T-helper 2 cell treated with Interferon-gamma antibody and Interleukin-4, amounts not matched to agents 5 μg/mL and 100 μg/mL, for 36 hours (primary cell): Measurements from ENCODE around the gene CTNNA1.

Experiments used
- DNase-seq: peaks from one replicate; pipeline ENCODE4 v3.0.0; 2021; ENCODE audit warnings: low spot score
- H3K27ac Mint-ChIP-seq: one replicate; pipeline ENCODE4 v1.8.0; 2021; ENCODE audit warnings: mild to moderate bottlenecking, mixed read lengths
- H3K27me3 Mint-ChIP-seq: one replicate; pipeline ENCODE4 v1.8.0; 2021; ENCODE audit warnings: low read depth, mixed read lengths
- H3K36me3 Mint-ChIP-seq: one replicate; pipeline ENCODE4 v1.8.0; 2021; ENCODE audit warnings: low read depth, mixed read lengths
- H3K4me1 Mint-ChIP-seq: one replicate; pipeline ENCODE4 v1.8.0; 2021; ENCODE audit warnings: low read depth, mixed read lengths
- H3K4me3 Mint-ChIP-seq: one replicate; pipeline ENCODE4 v1.8.0; 2022; ENCODE audit warnings: mild to moderate bottlenecking, moderate library complexity, mixed read lengths
- H3K9me3 Mint-ChIP-seq: one replicate; pipeline ENCODE4 v1.8.0; 2021; ENCODE audit warnings: mixed read lengths

Gene CTNNA1

DNA sequence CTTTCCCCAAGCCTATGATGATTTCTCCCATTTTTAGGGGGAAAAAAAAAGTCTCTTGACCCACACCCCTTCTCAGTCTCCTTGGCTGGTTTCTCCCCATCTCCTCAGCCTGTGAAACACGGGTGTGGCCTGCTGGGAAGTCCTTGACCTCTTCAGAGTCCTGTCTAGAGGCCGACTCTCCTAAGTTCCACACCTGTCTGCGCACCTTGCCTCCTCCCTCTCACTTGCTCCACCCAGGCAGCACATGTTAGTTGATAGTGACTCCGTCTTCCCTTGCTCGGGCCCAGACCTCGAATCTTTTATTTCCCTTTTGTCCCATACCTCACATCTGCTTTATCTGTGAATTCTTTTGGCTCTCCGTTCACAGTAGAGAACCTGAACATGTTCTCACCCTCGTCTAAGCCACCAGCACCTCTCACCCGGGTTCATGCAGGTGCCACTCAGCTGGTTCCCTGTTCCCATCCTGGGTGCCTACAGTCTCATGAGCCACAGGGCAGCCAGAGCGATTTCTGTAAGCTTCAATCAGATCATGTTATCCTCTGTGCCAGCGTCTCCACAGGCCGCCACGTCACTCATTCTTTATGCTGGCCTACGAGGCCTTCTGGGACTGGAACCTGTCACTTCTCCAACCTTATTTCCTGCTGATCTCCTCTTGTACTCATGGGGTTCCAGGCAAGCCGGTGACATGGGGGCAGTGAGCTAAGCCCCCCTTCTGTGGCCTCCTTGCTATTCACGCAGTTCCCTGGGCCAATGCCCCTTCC lies 173.6 kb downstream of the CTNNA1 start:
- Mint-ChIP-seq H3K36me3 (peaks cover 12% of the 10 kb centered on the region), H3K4me1 (no peaks in the 10 kb centered on the region), H3K27ac (no peak overlapping the region), H3K27me3 (no peaks in the 10 kb centered on the region), H3K9me3 (no peaks in the 10 kb centered on the region), H3K4me3 (no peak overlapping the region)
- DNase-seq: no peak

DNA sequence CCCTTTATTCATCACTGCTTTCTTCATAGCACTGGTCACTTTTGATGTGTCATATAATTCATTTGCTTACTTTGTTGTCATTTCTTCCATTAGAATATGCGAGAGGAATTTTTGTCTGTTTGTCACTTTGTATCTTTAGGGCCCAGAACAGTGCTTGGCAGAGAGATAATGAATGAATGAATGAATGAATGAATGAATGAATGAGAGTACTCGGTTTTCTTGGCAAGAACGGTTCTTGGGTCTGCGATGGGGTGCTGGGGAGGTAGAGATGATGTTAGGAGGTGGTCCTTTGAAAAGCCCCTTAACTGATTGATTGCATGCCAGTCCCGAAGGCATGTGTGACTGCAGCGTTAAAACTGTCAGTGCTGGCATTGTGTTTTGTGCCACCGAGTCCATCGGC lies 174.3 kb downstream of the CTNNA1 start:
- Mint-ChIP-seq H3K27ac (no peak overlapping the region), H3K9me3 (no peaks in the 10 kb centered on the region), H3K4me1 (no peaks in the 10 kb centered on the region), H3K4me3 (no peak overlapping the region), H3K36me3 (peaks cover 12% of the 10 kb centered on the region), H3K27me3 (no peaks in the 10 kb centered on the region)
- DNase-seq: no peak

DNA sequence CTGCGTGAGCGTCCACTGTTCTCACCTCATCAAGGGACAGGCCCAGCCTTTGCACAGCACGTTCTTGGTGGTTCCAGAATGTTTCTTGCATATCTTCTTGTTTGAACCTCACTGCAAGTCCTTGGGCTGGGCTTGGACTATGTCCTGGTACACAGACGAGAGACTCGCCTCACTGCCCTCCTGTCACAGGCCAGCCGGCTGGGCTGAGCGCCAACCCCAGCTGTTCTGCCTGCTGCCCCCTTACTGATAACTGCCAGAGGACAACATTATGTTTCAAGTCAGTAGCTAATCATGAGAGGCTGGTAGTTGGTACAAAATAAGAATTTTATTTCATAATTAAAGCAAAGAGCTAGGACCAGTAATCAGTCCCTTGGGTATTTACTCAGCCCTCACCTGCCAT lies 174.8 kb downstream of the CTNNA1 start:
- DNase-seq: no peak
- Mint-ChIP-seq H3K9me3 (no peaks in the 10 kb centered on the region), H3K4me1 (no peaks in the 10 kb centered on the region), H3K27me3 (no peaks in the 10 kb centered on the region), H3K27ac (no peak overlapping the region), H3K4me3 (no peak overlapping the region), H3K36me3 (peaks cover 13% of the 10 kb centered on the region)

- Mint-ChIP-seq H3K4me1 (no peaks in the 10 kb centered on the region), H3K4me3 (no peak overlapping the region), H3K36me3 (peaks cover 15% of the 10 kb centered on the region), H3K27ac (no peak overlapping the region), H3K27me3 (no peaks in the 10 kb centered on the region), H3K9me3 (no peaks in the 10 kb centered on the region)
- no peak for DNase-seq
Measured at GRCh38 chr5:138929571-138929955, 176.3 kb downstream of the CTNNA1 start.

GRCh38 chr5:138930371-138931097 lies 177.3 kb downstream of the CTNNA1 start:
- no peak overlapping the region for H3K27ac Mint-ChIP-seq
- H3K4me1 Mint-ChIP-seq: no peaks in the 10 kb centered on the region
- H3K36me3 Mint-ChIP-seq: peaks cover 15% of the 10 kb centered on the region
- no peak for DNase-seq
- no peaks in the 10 kb centered on the region for H3K9me3 Mint-ChIP-seq
- no peaks in the 10 kb centered on the region for H3K27me3 Mint-ChIP-seq
- no peak overlapping the region for H3K4me3 Mint-ChIP-seq

DNA sequence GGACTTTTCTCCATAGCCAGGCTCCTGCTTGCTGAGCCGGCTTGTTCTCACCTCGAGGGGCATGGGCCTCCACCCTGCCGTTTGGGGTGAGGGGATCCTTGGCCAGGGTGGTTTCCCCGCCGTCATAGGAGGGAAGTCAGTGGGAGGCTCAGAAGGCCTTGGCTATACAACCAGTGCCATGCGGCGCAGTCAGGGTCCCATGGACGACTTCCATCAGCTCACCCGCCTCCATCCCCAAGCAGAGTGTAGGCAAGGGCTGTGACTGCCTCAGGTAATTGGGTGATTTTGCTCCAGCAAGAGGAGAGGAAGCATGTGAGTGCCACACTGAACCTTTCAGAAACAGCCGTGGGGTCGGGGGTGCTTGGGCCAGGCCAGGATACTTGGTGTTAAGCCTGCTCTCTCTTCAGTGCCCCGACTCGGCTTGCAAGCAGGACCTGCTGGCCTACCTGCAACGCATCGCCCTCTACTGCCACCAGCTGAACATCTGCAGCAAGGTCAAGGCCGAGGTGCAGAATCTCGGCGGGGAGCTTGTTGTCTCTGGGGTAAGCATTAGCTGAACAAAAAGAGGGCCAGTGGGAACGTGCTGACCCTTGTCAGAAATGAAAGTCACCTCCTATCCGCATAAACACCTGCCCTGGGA lies 179.1 kb downstream of the CTNNA1 start:
- Mint-ChIP-seq H3K4me3 (no peak overlapping the region), H3K9me3 (no peaks in the 10 kb centered on the region), H3K27ac (no peak overlapping the region), H3K27me3 (no peaks in the 10 kb centered on the region), H3K4me1 (no peaks in the 10 kb centered on the region), H3K36me3 (peaks cover 14% of the 10 kb centered on the region)
- DNase-seq: no peak

GRCh38 chr5:138933522-138934290 lies 180.5 kb downstream of the CTNNA1 start:
- Mint-ChIP-seq H3K9me3 (no peaks in the 10 kb centered on the region), H3K36me3 (peaks cover 14% of the 10 kb centered on the region), H3K27ac (no peak overlapping the region), H3K4me3 (no peak overlapping the region), H3K4me1 (peaks cover 6% of the 10 kb centered on the region), H3K27me3 (no peaks in the 10 kb centered on the region)
- no peak for DNase-seq

DNA sequence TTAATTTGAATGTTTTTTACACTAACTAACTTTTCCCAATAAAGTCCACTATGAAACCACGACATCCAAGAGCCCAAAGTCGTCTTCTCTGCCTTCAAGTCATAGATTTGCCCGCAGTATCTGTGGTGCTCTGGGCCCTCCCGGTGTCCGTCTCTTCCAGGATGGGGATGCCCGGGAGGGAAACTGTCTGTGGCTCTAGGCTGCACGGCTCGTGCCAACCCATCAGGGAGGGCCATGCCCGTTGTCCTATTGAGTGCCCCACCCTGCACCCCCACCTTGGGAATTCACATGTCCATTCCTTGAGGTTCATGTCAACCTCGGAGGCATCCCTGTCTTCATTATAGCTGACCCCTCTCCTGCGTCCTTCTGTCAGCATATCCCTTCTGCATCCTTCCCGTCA lies 181.7 kb downstream of the CTNNA1 start:
- Mint-ChIP-seq H3K9me3 (no peaks in the 10 kb centered on the region), H3K36me3 (peaks cover 12% of the 10 kb centered on the region)

DNA sequence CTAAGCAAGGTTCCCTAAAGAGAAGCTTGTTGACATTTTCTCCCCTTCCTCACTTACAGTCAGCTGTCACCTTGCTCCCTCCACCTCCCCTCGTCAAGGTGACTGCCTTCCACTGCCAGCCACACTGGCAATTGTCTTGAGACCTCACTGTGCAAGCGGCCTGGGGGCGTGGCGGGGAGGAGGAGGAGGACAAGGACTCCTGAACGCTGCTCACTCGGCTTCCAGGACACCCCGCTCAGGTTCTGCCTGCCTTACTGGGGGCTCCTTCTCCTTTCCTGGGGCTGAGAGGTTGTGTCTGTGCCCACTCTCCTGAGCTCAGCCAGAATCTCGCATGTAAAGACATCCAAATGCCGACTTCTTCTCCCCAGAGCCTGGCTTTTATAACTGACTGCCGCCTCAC lies 182.2 kb downstream of the CTNNA1 start:
- Mint-ChIP-seq H3K4me3 (no peak overlapping the region), H3K9me3 (no peaks in the 10 kb centered on the region), H3K4me1 (peaks cover 10% of the 10 kb centered on the region), H3K27ac (no peak overlapping the region), H3K36me3 (peaks cover 10% of the 10 kb centered on the region), H3K27me3 (no peaks in the 10 kb centered on the region)
- no peak for DNase-seq

More for the DNA sequence above, 181.7 kb downstream of the CTNNA1 start:
- Mint-ChIP-seq H3K27me3 (no peaks in the 10 kb centered on the region), H3K4me1 (peaks cover 8% of the 10 kb centered on the region), H3K4me3 (no peak overlapping the region), H3K27ac (no peak overlapping the region)
- no peak for DNase-seq

GRCh38 chr5:138936225-138936967 lies 183.2 kb downstream of the CTNNA1 start:
- peaks cover 14% of the 10 kb centered on the region for H3K4me1 Mint-ChIP-seq
- H3K27me3 Mint-ChIP-seq: no peaks in the 10 kb centered on the region
- H3K27ac Mint-ChIP-seq: no peak overlapping the region
- peaks cover 6% of the 10 kb centered on the region for H3K36me3 Mint-ChIP-seq
- H3K9me3 Mint-ChIP-seq: no peaks in the 10 kb centered on the region
- no peak overlapping the region for H3K4me3 Mint-ChIP-seq
- no peak for DNase-seq

- Mint-ChIP-seq H3K9me3 (no peaks in the 10 kb centered on the region), H3K4me1 (peaks cover 14% of the 10 kb centered on the region), H3K27me3 (no peaks in the 10 kb centered on the region), H3K27ac (no peak overlapping the region), H3K4me3 (no peak overlapping the region), H3K36me3 (peaks cover 3% of the 10 kb centered on the region)
- no peak for DNase-seq
Measured at GRCh38 chr5:138936968-138937345, 183.7 kb downstream of the CTNNA1 start.

GRCh38 chr5:138937392-138938387 lies 184.5 kb downstream of the CTNNA1 start:
- no peaks in the 10 kb centered on the region for H3K27me3 Mint-ChIP-seq

More at GRCh38 chr5:138937392-138938387, 184.5 kb downstream of the CTNNA1 start:
- Mint-ChIP-seq H3K36me3 (peaks cover 3% of the 10 kb centered on the region), H3K4me3 (no peak overlapping the region), H3K27ac (no peak overlapping the region), H3K4me1 (peaks cover 14% of the 10 kb centered on the region), H3K9me3 (no peaks in the 10 kb centered on the region)
- no peak for DNase-seq
